Limb (tissue), 2 donors: Measurements from ENCODE around the gene NUTM2E.
"Not testable (repeated sequence)": the region's sequence is repeated elsewhere in the genome, so short reads cannot be mapped to it uniquely, and the experiment has no call there.

Source experiments
- DNase-seq, 2 donors: peaks; one replicate each; pipeline ENCODE4 v3.0.0-alpha.2; 2016; ENCODE audit errors: extremely low spot score in 2 of 2

Gene NUTM2E

GRCh38 chr10:79826496-79827215 lies at the start of gene NUTM2E:
Gene NUTM2E (plus strand): TSS chr10:79826739. CDS start chr10:79841741, 15,002 bp downstream.
- peak; percentile 66 to 86 for DNase-seq

- not testable (repeated sequence) for DNase-seq
These were observed 48.5 kb upstream of the NUTM2E start for GRCh38 chr10:79777997-79778396.

GRCh38 chr10:79779310-79779938 lies 47.1 kb upstream of the NUTM2E start:
- DNase-seq: peak; percentile 29 to 62

- DNase-seq: not testable (repeated sequence)
These were observed 46.5 kb upstream of the NUTM2E start for GRCh38 chr10:79779992-79780391.

GRCh38 chr10:79781584-79781983 lies 45.0 kb upstream of the NUTM2E start:
- not testable (repeated sequence) for DNase-seq

- not testable (repeated sequence) for DNase-seq
These were observed 39.0 kb upstream of the NUTM2E start for GRCh38 chr10:79787455-79787952.

GRCh38 chr10:79789351-79789750 lies 37.2 kb upstream of the NUTM2E start:
- DNase-seq: not testable (repeated sequence)

GRCh38 chr10:79791906-79792517 lies 34.5 kb upstream of the NUTM2E start:
- not testable (repeated sequence) for DNase-seq

- DNase-seq: not testable (repeated sequence)
These were observed 27.2 kb upstream of the NUTM2E start for GRCh38 chr10:79799337-79799736.

GRCh38 chr10:79805857-79806256 lies 20.7 kb upstream of the NUTM2E start:
- DNase-seq: not testable (repeated sequence)

- DNase-seq: not testable (repeated sequence)
These were observed 14.6 kb upstream of the NUTM2E start for GRCh38 chr10:79811895-79812294.

- not testable (repeated sequence) for DNase-seq
These were observed 10.2 kb upstream of the NUTM2E start for GRCh38 chr10:79816290-79816689.

- not testable (repeated sequence) for DNase-seq
These were observed 3.2 kb upstream of the NUTM2E start for GRCh38 chr10:79823387-79823786.

- DNase-seq: peak in 1 of 2 donors; percentile 59
These were observed 940 bp upstream of the NUTM2E start for GRCh38 chr10:79825587-79826011.

GRCh38 chr10:79826131-79826495 lies 426 bp upstream of the NUTM2E start:
- peak in 1 of 2 donors; percentile 49 for DNase-seq

GRCh38 chr10:79833833-79834232 lies 7.3 kb downstream of the NUTM2E start:
- not testable (repeated sequence) for DNase-seq

GRCh38 chr10:79835891-79836290 lies 9.4 kb downstream of the NUTM2E start:
- not testable (repeated sequence) for DNase-seq

GRCh38 chr10:79836891-79837290 lies 10.4 kb downstream of the NUTM2E start:
- not testable (repeated sequence) for DNase-seq

GRCh38 chr10:79838441-79838840 lies 11.9 kb downstream of the NUTM2E start:
- DNase-seq: not testable (repeated sequence)

GRCh38 chr10:79853191-79853854 lies 26.8 kb downstream of the NUTM2E start:
- DNase-seq: not testable (repeated sequence)

GRCh38 chr10:79862269-79862668 lies 35.7 kb downstream of the NUTM2E start:
- DNase-seq: not testable (repeated sequence)
